H4 (cell line): ENCODE results near the gene HS3ST3A1. TPM values are rescaled to one million over a fixed set of nuclear protein-coding genes. Genes with fewer than 3 reads are reported as not detected.
"Not testable (repeated sequence)": the region's sequence is repeated elsewhere in the genome, so short reads cannot be mapped to it uniquely, and the experiment has no call there.

Experiments used
- DNase-seq: peaks from one replicate; pipeline ENCODE4 v3.0.0-alpha.2; 2015; ENCODE audit warnings: low spot score
- total RNA-seq: library from RNA; depleted of rRNA; stranded (reverse); fragments of >200 nt; shearing (Covaris generic); gene quantifications from 2 replicates; pipeline ENCODE4 v1.2.3, GENCODE V29; 2014

The HS3ST3A1 gene
- total RNA-seq, 1 experiment from 2014 or later = 4.7 TPM

DNA sequence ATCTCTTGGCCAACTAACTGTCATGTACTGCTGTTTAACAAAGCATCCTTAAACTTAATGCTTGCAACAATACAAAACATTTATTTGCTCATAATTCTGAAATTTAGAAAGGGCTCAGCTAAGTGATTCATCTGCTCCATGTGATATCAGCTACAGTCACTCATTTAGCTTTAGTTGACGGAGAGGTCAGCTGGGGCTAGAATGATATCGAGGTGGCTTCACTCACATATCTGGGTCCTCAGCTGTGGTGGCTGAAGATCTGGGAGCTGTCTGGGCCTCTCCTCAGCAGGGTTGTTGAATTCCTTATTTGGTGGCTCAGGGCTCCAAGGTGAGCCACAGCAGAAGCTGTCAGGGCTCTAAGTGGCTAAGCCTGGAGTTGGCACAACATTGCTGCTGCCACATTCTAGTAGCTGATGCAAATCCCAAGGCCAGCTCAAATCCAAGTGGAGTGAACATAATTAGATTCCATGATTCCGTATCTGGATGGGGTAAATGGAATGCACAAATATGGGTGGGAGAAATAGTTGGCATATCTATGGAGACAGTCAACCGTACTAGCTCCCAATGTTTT lies 62.8 kb downstream of the HS3ST3A1 start:
- no peak for DNase-seq

- no peak for DNase-seq
Observed at GRCh38 chr17:13537871-13538643, 63.7 kb downstream of the HS3ST3A1 start.

DNA sequence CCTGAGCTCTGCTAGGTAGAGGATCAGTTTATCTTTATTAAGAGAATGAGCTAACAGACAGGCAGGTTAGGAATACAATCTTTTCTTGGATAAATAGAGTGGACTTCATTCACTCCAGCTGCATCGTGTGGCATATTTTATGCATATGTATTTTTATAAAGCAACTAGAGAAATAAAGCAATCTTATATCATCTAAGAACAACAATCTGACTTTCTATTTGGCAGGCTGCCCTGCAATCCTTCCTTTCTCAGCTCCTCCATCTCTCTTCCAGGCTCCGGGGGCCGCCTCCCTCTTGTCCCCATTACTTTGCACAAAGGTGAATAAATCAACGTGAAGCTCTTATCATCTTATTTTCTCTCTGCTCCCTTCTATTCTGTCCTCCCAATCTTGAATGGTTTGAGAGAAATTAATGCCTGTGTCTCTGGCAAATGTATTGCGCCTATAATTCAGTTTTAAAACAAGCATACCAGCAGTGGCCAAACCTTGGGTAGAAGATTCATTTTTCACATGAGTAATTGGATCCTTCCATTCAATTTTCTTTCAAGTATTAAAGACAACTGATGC lies 64.5 kb downstream of the HS3ST3A1 start:
- no peak for DNase-seq

DNA sequence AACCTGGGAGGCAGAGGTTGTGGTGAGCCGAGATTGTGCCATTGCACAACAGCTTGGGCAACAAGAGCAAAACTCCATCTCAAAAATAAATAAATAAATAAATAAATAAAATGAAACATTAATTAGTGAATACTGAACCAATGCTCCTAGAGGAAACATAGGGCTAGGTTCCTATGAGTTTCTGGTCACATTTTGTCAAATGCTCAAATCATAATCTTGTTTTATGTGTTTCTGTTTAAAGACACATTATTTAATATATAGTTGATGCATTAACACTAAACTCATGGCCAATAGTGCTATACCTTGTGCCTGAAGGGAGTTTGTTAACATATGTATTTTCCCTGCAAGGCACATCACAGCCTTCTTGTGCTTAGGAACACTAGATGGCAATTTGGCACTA lies 66.8 kb downstream of the HS3ST3A1 start:
- no peak for DNase-seq

GRCh38 chr17:13531721-13532120 lies 70.0 kb downstream of the HS3ST3A1 start:
- DNase-seq = no peak

DNA sequence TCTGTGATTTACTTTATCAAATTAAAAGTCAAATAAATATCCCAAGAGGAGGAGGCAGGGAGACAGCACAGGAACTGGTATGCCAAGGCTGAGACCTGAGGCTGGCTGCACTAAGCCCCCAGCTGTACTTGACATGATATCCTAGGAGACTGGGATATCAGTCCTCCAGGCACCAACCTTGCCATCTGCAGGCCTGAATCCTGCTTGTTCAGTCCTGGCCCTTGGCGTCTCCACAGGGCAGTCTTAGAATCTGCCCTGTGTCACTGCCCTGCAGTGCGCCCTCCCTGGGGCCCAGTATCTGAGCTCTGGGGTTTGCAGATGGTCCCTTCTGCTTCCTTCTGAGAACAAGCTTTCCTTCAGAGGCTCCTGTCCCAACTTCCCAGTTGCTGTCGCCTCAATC lies 75.9 kb downstream of the HS3ST3A1 start:
- no peak for DNase-seq

DNA sequence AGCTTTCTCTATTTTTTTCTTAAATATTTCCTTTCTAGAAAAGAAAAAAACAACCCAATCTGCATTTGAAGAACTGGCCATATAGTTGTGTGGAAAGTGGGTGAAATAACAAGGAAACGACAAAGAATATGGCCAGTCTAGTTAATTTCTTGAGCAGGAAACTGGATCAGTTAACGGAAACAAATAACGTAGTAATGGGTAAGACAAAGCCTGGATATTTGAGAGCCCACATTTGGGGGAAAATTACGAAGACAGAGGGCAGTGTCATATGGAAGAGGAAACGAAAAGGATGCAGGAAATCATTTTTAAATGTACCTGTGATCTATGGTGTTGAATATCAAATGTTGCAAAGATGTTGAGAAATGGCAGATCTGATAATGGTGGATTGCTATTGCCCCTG lies 78.6 kb downstream of the HS3ST3A1 start:
- no peak for DNase-seq

DNA sequence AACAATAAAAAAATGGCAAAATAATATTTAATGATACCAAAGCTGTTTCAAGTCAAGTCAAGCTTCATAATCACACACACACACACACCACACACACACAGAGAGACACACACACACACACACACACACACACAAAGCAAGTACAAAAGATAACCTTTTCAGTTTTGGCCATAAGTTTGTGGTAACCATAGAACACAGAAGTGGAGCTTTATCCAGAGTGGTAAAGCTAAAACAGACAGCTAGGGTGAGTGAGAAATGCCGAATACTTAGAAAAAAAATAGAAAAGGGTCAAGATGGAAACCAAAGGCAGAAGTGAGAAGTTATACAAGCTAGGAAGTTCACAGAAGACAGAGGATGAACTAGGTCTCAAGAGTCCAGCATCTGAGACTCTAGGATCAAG lies 79.0 kb downstream of the HS3ST3A1 start:
- no peak for DNase-seq

DNA sequence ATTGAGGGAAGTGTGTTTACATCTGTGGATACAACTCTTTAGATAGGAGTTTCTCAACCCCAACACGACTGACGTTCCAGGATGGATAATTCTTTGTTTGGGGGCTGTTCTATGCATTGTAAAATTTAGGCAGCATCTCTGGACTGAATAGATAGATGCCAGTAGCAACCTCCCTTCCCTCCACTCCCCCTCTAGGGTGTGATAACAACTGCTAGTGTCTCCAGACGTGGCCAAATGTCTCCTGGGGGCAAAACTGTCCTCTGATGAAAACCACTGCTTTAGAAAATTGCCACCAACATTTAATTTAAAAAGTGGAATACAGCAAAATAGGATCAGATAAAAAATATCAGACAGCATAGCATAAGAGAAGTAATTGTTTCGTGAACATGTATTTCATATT lies 79.9 kb downstream of the HS3ST3A1 start:
- no peak for DNase-seq

- DNase-seq = peak; percentile 82
Observed at GRCh38 chr17:13520899-13521572, 80.7 kb downstream of the HS3ST3A1 start.

GRCh38 chr17:13518261-13519000 lies 83.3 kb downstream of the HS3ST3A1 start:
- peak; percentile 36 for DNase-seq

GRCh38 chr17:13513039-13513405 lies 88.7 kb downstream of the HS3ST3A1 start:
- no peak for DNase-seq

DNA sequence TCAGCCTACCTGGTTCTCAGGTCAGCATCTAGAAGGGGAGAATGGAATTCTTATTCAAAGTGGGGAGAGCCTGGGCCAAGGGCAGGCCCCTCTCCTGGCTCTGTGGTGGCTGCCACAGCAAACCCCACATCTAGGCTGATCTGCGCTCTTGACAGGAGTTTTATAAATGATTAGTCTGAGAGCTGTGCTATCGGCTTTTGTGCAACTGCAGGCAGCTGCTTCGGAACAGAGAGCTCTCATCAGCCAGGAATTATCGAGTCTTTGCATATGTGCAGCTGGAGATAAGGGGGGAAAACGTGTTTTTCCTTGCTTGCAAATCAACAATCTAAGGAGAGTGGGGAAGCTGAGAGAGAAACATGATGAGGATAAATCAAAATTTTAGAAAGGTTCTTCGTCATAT lies 91.7 kb downstream of the HS3ST3A1 start:
- DNase-seq = no peak

DNA sequence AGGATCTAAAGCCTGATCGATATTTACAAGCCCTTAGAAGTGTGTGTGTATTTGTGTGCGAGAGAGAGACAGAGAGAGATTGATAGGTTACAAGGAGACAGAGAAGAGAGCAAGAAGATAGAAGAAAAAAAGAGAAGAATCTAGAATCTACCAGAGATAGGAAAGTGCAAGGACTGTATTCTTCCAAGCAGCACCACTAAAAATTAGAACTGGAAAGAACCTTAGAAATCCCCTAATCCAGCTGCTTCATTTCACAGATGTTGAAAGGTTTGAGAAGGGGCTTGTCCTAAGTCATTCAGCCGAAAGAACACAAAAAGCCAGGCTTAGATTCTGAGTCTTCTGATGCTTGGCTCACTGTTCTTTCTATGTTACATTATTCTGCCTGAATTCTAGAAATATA lies 92.2 kb downstream of the HS3ST3A1 start:
- DNase-seq = no peak

GRCh38 chr17:13508896-13509295 lies 92.8 kb downstream of the HS3ST3A1 start:
- DNase-seq = peak; percentile 9

DNA sequence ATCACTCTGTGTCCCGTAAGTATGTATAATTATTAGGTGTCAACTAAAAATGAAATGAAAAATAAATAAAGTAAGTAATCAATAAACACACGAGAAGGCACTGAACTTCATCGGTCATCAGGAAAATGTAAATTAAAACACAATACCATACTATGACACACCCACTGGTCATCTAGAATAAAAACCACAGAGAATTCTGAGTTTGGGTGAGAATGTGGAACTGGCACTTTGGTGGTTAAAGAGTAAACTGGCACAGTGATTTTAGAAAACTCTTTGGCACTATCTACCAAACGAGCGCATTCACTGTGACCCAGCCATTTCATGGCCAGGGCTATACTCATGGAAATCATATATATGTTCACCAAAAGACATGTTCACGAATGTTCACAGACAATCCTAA lies 98.2 kb downstream of the HS3ST3A1 start:
- DNase-seq = no peak

- no peak for DNase-seq
Observed at GRCh38 chr17:13502263-13502662, 99.5 kb downstream of the HS3ST3A1 start.

GRCh38 chr17:13500947-13501346 lies 100.8 kb downstream of the HS3ST3A1 start:
- DNase-seq = no peak

- no peak for DNase-seq
Observed at GRCh38 chr17:13498184-13498583, 103.5 kb downstream of the HS3ST3A1 start.

DNA sequence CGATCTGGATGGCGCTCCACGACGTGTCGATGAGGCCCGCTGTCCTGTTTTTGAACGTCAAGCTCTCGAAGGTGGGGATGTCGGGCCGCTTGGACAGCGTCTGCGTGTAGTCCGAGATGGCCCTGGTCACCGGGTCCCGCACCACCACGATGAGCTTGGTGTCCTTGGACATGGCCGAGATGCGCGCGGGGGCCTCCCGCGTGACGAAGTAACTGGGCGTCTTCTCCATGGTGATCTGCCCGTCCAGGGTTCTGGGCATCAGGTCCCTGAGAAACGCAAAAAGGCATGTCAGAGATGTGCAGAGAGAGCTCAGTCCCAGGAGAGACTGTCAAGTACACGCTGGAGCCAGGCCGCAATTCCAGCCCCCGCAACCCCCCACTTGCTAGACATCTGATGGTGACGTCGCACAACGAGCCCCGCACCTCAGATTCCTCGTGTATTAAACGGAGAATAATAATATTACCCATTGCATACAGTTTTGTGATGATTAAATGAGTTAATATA lies 105.1 kb downstream of the HS3ST3A1 start:
- not testable (repeated sequence) for DNase-seq

GRCh38 chr17:13495423-13495822 lies 106.3 kb downstream of the HS3ST3A1 start:
- DNase-seq = no peak

- no peak for DNase-seq
Observed at GRCh38 chr17:13492737-13493122, 109.0 kb downstream of the HS3ST3A1 start.
